Fibroblast of lung (primary cell): ENCODE measurements around the gene AK4. TPM values are rescaled to one million over a fixed set of nuclear protein-coding genes. Genes with fewer than 3 reads are reported as not detected.
"Not testable (repeated sequence)": the region's sequence is repeated elsewhere in the genome, so short reads cannot be mapped to it uniquely, and the experiment has no call there.

Experiments
- DNase-seq, 2 donors: peaks; one replicate each; pipeline versions ENCODE4 v3.0.0 to v3.0.0-alpha.2; 2010; ENCODE audit warnings: low read depth in 2 of 2
- H2AFZ ChIP-seq: 2 replicates; pipeline ENCODE4 v1.5.1; 2012; ENCODE audit warnings: low read length, control low read depth, inconsistent platforms
- H3K27ac ChIP-seq: 2 replicates; pipeline ENCODE4 v1.5.1; 2011; ENCODE audit warnings: low read length, control low read depth; ENCODE audit not compliant: insufficient read depth
- H3K27me3 ChIP-seq: 2 replicates; pipeline ENCODE4 v1.5.1; 2011; ENCODE audit warnings: mild to moderate bottlenecking, low read length; ENCODE audit not compliant: control insufficient read depth, insufficient read depth
- H3K36me3 ChIP-seq: 2 replicates; pipeline ENCODE4 v1.5.1; 2011; ENCODE audit warnings: low read length; ENCODE audit not compliant: control insufficient read depth, insufficient read depth
- H3K4me1 ChIP-seq: 2 replicates; pipeline ENCODE4 v1.5.1; 2011; ENCODE audit warnings: low read length; ENCODE audit not compliant: control insufficient read depth, insufficient read depth; ENCODE audit errors: extremely low read depth
- H3K4me2 ChIP-seq: 2 replicates; pipeline ENCODE4 v1.5.1; 2011; ENCODE audit warnings: low read length, control low read depth; ENCODE audit not compliant: insufficient read depth; ENCODE audit errors: extremely low read depth
- H3K4me3 ChIP-seq, 4 experiments: fragments of 200-600 bp in 1 of 4; sonication (generic) in 1 of 4; replicated peaks in 1 of 4; 2 replicates each; pipeline ENCODE4 v1.5.1; 2011 to 2016; ENCODE audit warnings: low read length in 4 of 4, low read depth in 3 of 4, mild to moderate bottlenecking in 3 of 4, control low read depth in 2 of 4, inconsistent platforms in 1 of 4, mixed read lengths in 1 of 4; ENCODE audit not compliant: insufficient read depth in 1 of 4; ENCODE audit errors: control extremely low read depth in 1 of 4
- H3K79me2 ChIP-seq: 2 replicates; pipeline ENCODE4 v1.5.1; 2012; ENCODE audit warnings: mild to moderate bottlenecking, low read length, inconsistent platforms; ENCODE audit not compliant: control insufficient read depth, insufficient read depth
- H3K9ac ChIP-seq: 2 replicates; pipeline ENCODE4 v1.5.1; 2011; ENCODE audit warnings: mild to moderate bottlenecking, low read length, control low read depth; ENCODE audit not compliant: insufficient read depth
- H3K9me3 ChIP-seq: 2 replicates; pipeline ENCODE4 v1.5.1; 2012; ENCODE audit warnings: low read depth, low read length; ENCODE audit not compliant: control insufficient read depth, insufficient read depth
- H4K20me1 ChIP-seq: 2 replicates; pipeline ENCODE4 v1.5.1; 2011; ENCODE audit warnings: low read length; ENCODE audit not compliant: control insufficient read depth, insufficient read depth; ENCODE audit errors: extremely low read depth
- EZH2 ChIP-seq: IDR thresholded peaks from 2 replicates; pipeline ENCODE4 v1.5.1; 2012; ENCODE audit warnings: low read length, control low read depth, mild to moderate bottlenecking; ENCODE audit errors: missing control alignments
- polyA plus RNA-seq, 2 donors: library from polyadenylated mRNA; depleted of rRNA in 1 of 2; stranded (reverse) in 1 of 2; unstranded in 1 of 2; fragments of >200 nt; gene quantifications; 2 replicates each; pipeline ENCODE4 v1.2.1, GENCODE V29; 2011 to 2012; ENCODE audit warnings: missing spikeins in 1 of 2
- total RNA-seq: library from RNA; depleted of rRNA; stranded (reverse); fragments of >200 nt; gene quantifications from 2 replicates; pipeline ENCODE4 v1.2.1, GENCODE V29; 2014
- TF ChIP-seq, protein P1 (sequence below), 2 donors: IDR thresholded peaks in 1 of 2; conservative IDR thresholded peaks in 1 of 2; 1 replicate in 1 of 2; 2 replicates in 1 of 2; pipeline ENCODE4 v1.5.1; 2011 to 2012; ENCODE audit warnings: low read length in 2 of 2, control low read depth in 1 of 2, inconsistent platforms in 1 of 2, low read depth in 1 of 2, mild to moderate bottlenecking in 1 of 2

Gene AK4
- total and polyA plus RNA-seq, 2 donors (not counting 1 experiment from before 2014, with no cell fraction given), result 6.3 to 49.3 TPM

DNA sequence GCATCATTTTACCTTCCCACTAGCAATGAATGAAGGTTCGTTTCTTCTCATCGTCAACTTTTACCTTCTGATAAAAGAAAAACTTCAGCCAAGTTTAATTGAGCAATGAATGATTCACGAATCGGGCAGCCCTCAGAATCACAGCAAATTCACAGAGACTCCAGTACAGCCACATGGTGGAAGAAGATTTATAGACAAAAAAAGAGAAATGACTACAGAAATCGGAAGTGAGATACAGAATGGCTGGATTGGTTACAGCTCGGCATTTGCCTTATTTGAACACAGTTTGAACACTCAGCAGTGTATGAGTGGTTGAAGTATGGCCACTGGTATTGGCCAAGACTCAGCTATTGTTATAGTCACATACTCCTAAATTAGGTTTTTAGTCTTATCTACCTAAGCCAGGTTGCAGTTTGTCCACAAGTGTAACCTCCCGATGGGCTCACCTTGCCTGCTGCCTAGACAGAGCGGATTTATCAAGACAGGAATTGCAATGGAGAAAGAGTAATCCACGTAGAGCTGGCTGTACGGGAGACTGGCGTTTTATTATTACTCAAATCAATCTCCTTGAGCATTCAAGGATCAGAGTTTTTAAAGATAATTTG, 15.3 kb downstream of the AK4 start:
- no peaks in the 10 kb centered on the region for H3K36me3 ChIP-seq
- no peaks in the 10 kb centered on the region for H3K9me3 ChIP-seq
- no peaks in the 10 kb centered on the region for H3K4me1 ChIP-seq
- no peaks in the 10 kb centered on the region for H3K79me2 ChIP-seq
- H3K4me3 ChIP-seq, result no peak overlapping the region
- H3K27ac ChIP-seq, result no peak overlapping the region
- H4K20me1 ChIP-seq, result no peaks in the 10 kb centered on the region
- DNase-seq, result no peak
- no peaks in the 10 kb centered on the region for H3K27me3 ChIP-seq
- TF ChIP-seq, protein P1, sequence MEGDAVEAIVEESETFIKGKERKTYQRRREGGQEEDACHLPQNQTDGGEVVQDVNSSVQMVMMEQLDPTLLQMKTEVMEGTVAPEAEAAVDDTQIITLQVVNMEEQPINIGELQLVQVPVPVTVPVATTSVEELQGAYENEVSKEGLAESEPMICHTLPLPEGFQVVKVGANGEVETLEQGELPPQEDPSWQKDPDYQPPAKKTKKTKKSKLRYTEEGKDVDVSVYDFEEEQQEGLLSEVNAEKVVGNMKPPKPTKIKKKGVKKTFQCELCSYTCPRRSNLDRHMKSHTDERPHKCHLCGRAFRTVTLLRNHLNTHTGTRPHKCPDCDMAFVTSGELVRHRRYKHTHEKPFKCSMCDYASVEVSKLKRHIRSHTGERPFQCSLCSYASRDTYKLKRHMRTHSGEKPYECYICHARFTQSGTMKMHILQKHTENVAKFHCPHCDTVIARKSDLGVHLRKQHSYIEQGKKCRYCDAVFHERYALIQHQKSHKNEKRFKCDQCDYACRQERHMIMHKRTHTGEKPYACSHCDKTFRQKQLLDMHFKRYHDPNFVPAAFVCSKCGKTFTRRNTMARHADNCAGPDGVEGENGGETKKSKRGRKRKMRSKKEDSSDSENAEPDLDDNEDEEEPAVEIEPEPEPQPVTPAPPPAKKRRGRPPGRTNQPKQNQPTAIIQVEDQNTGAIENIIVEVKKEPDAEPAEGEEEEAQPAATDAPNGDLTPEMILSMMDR (conservative IDR thresholded peaks at IDR 0.05 in 1 of 2, IDR thresholded peaks at IDR 0.05 in 1 of 2; ENCODE audit: low read depth in 1 of 2, low read length in 2 of 2), result no peak
- no peak for TF ChIP-seq EZH2
- H2AFZ ChIP-seq, result no peak overlapping the region
- H3K9ac ChIP-seq, result no peak overlapping the region
- H3K4me2 ChIP-seq, result no peak overlapping the region

DNA sequence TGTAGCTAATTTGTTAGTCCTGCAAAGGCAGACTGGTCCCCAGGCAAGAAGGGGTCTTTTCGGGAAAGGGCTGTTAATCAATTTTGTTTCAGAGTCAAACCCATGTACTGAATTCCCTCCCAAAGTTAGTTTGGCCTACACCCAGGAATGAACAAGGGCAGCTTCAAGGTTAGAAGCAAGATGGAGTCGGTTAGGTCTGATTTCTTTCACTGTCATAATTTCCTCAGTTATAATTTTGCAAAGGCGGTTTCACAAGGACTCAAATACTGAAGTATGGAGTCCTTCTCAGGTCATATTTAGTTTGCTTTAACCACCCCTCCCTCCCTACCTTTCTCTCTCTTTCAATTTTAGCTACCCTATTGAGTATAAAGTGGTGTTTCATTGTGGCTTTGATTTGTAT, 16.1 kb downstream of the AK4 start:
- H3K4me3 ChIP-seq, H3K27me3 ChIP-seq, H3K9ac ChIP-seq, H3K79me2 ChIP-seq, H3K9me3 ChIP-seq, H4K20me1 ChIP-seq, H2AFZ ChIP-seq, DNase-seq, H3K4me2 ChIP-seq, H3K4me1 ChIP-seq, H3K36me3 ChIP-seq, H3K27ac ChIP-seq: not testable (repeated sequence)

DNA sequence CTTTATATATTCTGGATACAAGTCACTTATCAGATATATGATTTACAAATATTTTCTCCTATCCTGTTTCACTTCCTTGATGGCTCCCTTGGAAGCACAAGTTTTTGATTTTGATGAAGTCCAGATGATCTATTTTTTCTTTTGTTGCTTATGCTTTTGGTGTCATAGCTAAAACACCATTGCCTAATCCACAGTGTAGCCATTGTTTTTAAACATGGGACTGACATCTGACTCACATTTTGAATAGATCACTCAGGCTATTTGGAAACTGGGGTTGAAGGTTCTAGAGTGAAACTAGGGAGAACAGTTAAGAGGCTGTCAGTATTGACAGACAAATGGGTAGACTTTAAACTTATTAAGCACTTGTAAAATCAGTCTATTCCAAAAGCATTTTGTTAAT, 16.6 kb downstream of the AK4 start:
- H3K9ac ChIP-seq, result no peak overlapping the region
- no peaks in the 10 kb centered on the region for H4K20me1 ChIP-seq
- H3K27me3 ChIP-seq, result no peaks in the 10 kb centered on the region
- TF ChIP-seq, protein P1 (conservative IDR thresholded peaks at IDR 0.05 in 1 of 2, IDR thresholded peaks at IDR 0.05 in 1 of 2; ENCODE audit: low read depth in 1 of 2, low read length in 2 of 2), result no peak
- TF ChIP-seq EZH2, result no peak
- H3K79me2 ChIP-seq, result no peaks in the 10 kb centered on the region
- H3K36me3 ChIP-seq, result no peaks in the 10 kb centered on the region
- H3K4me3 ChIP-seq, result no peak overlapping the region
- H3K4me2 ChIP-seq, result no peak overlapping the region
- no peak for DNase-seq
- H2AFZ ChIP-seq, result no peak overlapping the region
- no peak overlapping the region for H3K27ac ChIP-seq
- no peaks in the 10 kb centered on the region for H3K9me3 ChIP-seq
- no peaks in the 10 kb centered on the region for H3K4me1 ChIP-seq
